H1 (cell line): ENCODE data around the gene CASS4. TPM values are rescaled to one million over a fixed set of nuclear protein-coding genes. Genes with fewer than 3 reads are reported as not detected.

Experiments
- CTCF ChIA-PET: fragments of 300-600 bp; sonication (Branson Sonifier 250); formaldehyde crosslinking; loops from one replicate; lab custom pipeline; 2021; ENCODE audit not compliant: partially characterized antibody; lab: Charles Lee
- POLR2A ChIA-PET: fragments of 300-600 bp; sonication (Branson Sonifier 250); formaldehyde crosslinking; loops from one replicate; lab custom pipeline; 2021; ENCODE audit warnings: inconsistent platforms; ENCODE audit not compliant: partially characterized antibody; lab: Charles Lee
- DNase-seq, 2 experiments: peaks; one replicate each; pipeline versions ENCODE4 v3.0.0 to v3.0.0-alpha.2; 2010 to 2022; ENCODE audit warnings: low spot score in 2 of 2, low read depth in 1 of 2, mixed read lengths in 1 of 2
- FAIRE-seq: peaks from 2 replicates; lab custom pipeline; 2011; peaks lifted over from hg19 to GRCh38; lab: Jason Lieb, UNC
- H2AFZ ChIP-seq: 2 replicates; pipeline ENCODE4 v1.8.1; 2012; ENCODE audit warnings: low read length, inconsistent platforms
- H2AK5ac ChIP-seq: 2 replicates; pipeline ENCODE4 v1.6.1; 2013; ENCODE audit warnings: low read depth, low read length
- H2BK120ac ChIP-seq: replicated peaks from 2 replicates; pipeline ENCODE3; 2013; ENCODE audit warnings: low read depth, low read length, inconsistent platforms
- H2BK12ac ChIP-seq: 2 replicates; pipeline ENCODE4 v1.6.1; 2013; ENCODE audit warnings: low read depth, low read length
- H2BK15ac ChIP-seq: 2 replicates; pipeline ENCODE4 v1.6.1; 2013; ENCODE audit warnings: low read length
- H2BK20ac ChIP-seq: 2 replicates; pipeline ENCODE4 v1.6.1; 2013; ENCODE audit warnings: low read length
- H2BK5ac ChIP-seq: 2 replicates; pipeline ENCODE4 v1.6.1; 2013; ENCODE audit warnings: low read depth, low read length
- H3K14ac ChIP-seq: 2 replicates; pipeline ENCODE4 v1.6.1; 2013; ENCODE audit warnings: inconsistent platforms; ENCODE audit not compliant: insufficient read length
- H3K18ac ChIP-seq: 2 replicates; pipeline ENCODE4 v1.6.1; 2013; ENCODE audit warnings: low read length; ENCODE audit errors: extremely low read depth
- H3K23ac ChIP-seq: 2 replicates; pipeline ENCODE4 v1.6.1; 2013; ENCODE audit warnings: inconsistent platforms; ENCODE audit not compliant: insufficient read length
- H3K23me2 ChIP-seq: 2 replicates; pipeline ENCODE4 v1.6.1; 2013; ENCODE audit warnings: low read depth, low read length
- H3K27ac ChIP-seq: 2 replicates; pipeline ENCODE4 v1.6.1; 2011; ENCODE audit warnings: low read depth, low read length, inconsistent platforms
- H3K27me3 ChIP-seq, 4 experiments: replicated peaks in 1 of 4; 1 replicate in 1 of 4; 2 replicates in 3 of 4; pipeline versions ENCODE4 v1.6.1 to v1.8.1; 2011 to 2013; ENCODE audit warnings: low read length in 3 of 4, mild to moderate bottlenecking in 3 of 4, inconsistent platforms in 2 of 4, mixed read lengths in 2 of 4, moderate library complexity in 1 of 4; ENCODE audit not compliant: control insufficient read depth in 3 of 4, insufficient read depth in 3 of 4; ENCODE audit errors: extremely low read depth in 1 of 4
- H3K36me3 ChIP-seq, 4 experiments: 2 replicates each; pipeline versions ENCODE4 v1.6.1 to v1.8.1; 2011 to 2013; ENCODE audit warnings: mild to moderate bottlenecking in 4 of 4, low read length in 3 of 4, moderate library complexity in 2 of 4, control low read depth in 1 of 4, inconsistent platforms in 1 of 4; ENCODE audit not compliant: insufficient read depth in 4 of 4, control insufficient read depth in 2 of 4
- H3K4ac ChIP-seq: replicated peaks from 2 replicates; pipeline ENCODE3; 2013; ENCODE audit warnings: low read length, low read depth, mixed read lengths, inconsistent platforms; ENCODE audit not compliant: insufficient read length
- H3K4me1 ChIP-seq, 4 experiments: replicated peaks in 1 of 4; 1 replicate in 1 of 4; 2 replicates in 3 of 4; pipeline versions ENCODE4 v1.6.1 to v1.8.1; 2011 to 2013; ENCODE audit warnings: low read length in 3 of 4, inconsistent platforms in 2 of 4, mixed read lengths in 1 of 4; ENCODE audit not compliant: insufficient read depth in 4 of 4, control insufficient read depth in 3 of 4
- H3K4me2 ChIP-seq, 2 experiments: 2 replicates each; pipeline versions ENCODE4 v1.6.1 to v1.8.1; 2011 to 2013; ENCODE audit warnings: low read depth in 2 of 2, low read length in 2 of 2, control low read depth in 1 of 2, inconsistent platforms in 1 of 2, mild to moderate bottlenecking in 1 of 2; ENCODE audit not compliant: insufficient read depth in 1 of 2
- H3K4me3 ChIP-seq, 4 experiments: fragments of 200-600, 300-600 bp in 1 of 4; sonication (generic), shearing (Covaris generic), sonication (Bioruptor Twin) in 1 of 4; 2 replicates each; pipeline versions ENCODE4 v1.5.1 to v1.8.1; 2011 to 2016; ENCODE audit warnings: low read length in 4 of 4, low read depth in 3 of 4, control low read depth in 2 of 4, inconsistent platforms in 2 of 4, mild to moderate bottlenecking in 2 of 4, mixed read lengths in 1 of 4, moderate library complexity in 1 of 4; ENCODE audit not compliant: insufficient read depth in 2 of 4; ENCODE audit errors: extremely low read depth in 1 of 4
- H3K56ac ChIP-seq: replicated peaks from 2 replicates; pipeline ENCODE3; 2013; ENCODE audit warnings: low read depth, mild to moderate bottlenecking, mixed read lengths, low read length, inconsistent platforms; ENCODE audit not compliant: insufficient read length
- H3K79me1 ChIP-seq: 2 replicates; pipeline ENCODE4 v1.6.1; 2013; ENCODE audit warnings: low read depth, low read length, control low read depth
- H3K79me2 ChIP-seq, 2 experiments: 2 replicates each; pipeline versions ENCODE4 v1.6.1 to v1.8.1; 2012 to 2013; ENCODE audit warnings: low read length in 2 of 2, mild to moderate bottlenecking in 2 of 2, inconsistent platforms in 1 of 2; ENCODE audit not compliant: insufficient read depth in 2 of 2, control insufficient read depth in 1 of 2
- H3K9ac ChIP-seq, 4 experiments: replicated peaks in 1 of 4; 1 replicate in 1 of 4; 2 replicates in 3 of 4; pipeline versions ENCODE4 v1.6.1 to v1.8.1; 2011 to 2013; ENCODE audit warnings: low read depth in 3 of 4, low read length in 3 of 4, control low read depth in 2 of 4, mild to moderate bottlenecking in 2 of 4, moderate library complexity in 2 of 4, inconsistent platforms in 1 of 4; ENCODE audit errors: extremely low read depth in 1 of 4
- H3K9me3 ChIP-seq, 2 experiments: 2 replicates each; pipeline versions ENCODE4 v1.6.1 to v1.8.1; 2012 to 2013; ENCODE audit warnings: mild to moderate bottlenecking in 2 of 2, moderate library complexity in 2 of 2, control low read depth in 1 of 2, inconsistent platforms in 1 of 2, low read depth in 1 of 2, low read length in 1 of 2, mixed read lengths in 1 of 2; ENCODE audit not compliant: insufficient read depth in 2 of 2
- H4K20me1 ChIP-seq, 2 experiments: replicated peaks in 1 of 2; 2 replicates each; pipeline versions ENCODE3 to v1.8.1; 2011 to 2013; ENCODE audit warnings: inconsistent platforms in 2 of 2, low read length in 2 of 2, mild to moderate bottlenecking in 1 of 2; ENCODE audit not compliant: insufficient read depth in 2 of 2, control insufficient read depth in 1 of 2
- H4K5ac ChIP-seq: 2 replicates; pipeline ENCODE4 v1.6.1; 2013; ENCODE audit warnings: low read length, low read depth, mixed read lengths, inconsistent platforms; ENCODE audit not compliant: insufficient read length
- H4K8ac ChIP-seq: 2 replicates; pipeline ENCODE4 v1.8.0; 2013; ENCODE audit warnings: mild to moderate bottlenecking, moderate library complexity, low read length, inconsistent platforms; ENCODE audit not compliant: insufficient read depth; ENCODE audit errors: extremely low read depth
- H4K91ac ChIP-seq: replicated peaks from 2 replicates; pipeline ENCODE3; 2013; ENCODE audit warnings: low read length, mixed read lengths, inconsistent platforms; ENCODE audit not compliant: insufficient read length
- POLR2AphosphoS5 ChIP-seq: IDR thresholded peaks from 2 replicates; pipeline ENCODE4 v1.6.1; 2011; ENCODE audit warnings: low read depth, low read length
- TAF1 ChIP-seq: IDR thresholded peaks from 2 replicates; pipeline ENCODE4 v1.6.1; 2011; ENCODE audit warnings: mild to moderate bottlenecking, low read depth, low read length
- WGBS, 2 experiments: shearing (Covaris generic) in 1 of 2; methylation state at CpG; one replicate each; pipeline versions ENCODE4 v1.1.6 to v1.1.7; 2013 to 2015; ENCODE audit warnings: low lambda C conversion rate in 2 of 2, mixed read lengths in 2 of 2, inconsistent platforms in 1 of 2, low coverage in 1 of 2, missing lambda C conversion rate in 1 of 2; ENCODE audit not compliant: insufficient replicate concordance in 2 of 2, insufficient coverage in 1 of 2, insufficient read length in 1 of 2; ENCODE audit errors: extremely low coverage in 1 of 2, missing lambda C conversion rate in 1 of 2; 5-methylcytosine and 5-hydroxymethylcytosine counted together
- polyA plus RNA-seq, 7 experiments: library from polyadenylated mRNA; depleted of rRNA in 3 of 7; stranded (reverse) in 5 of 7; unstranded in 2 of 7; fragments of >200 nt in 5 of 7; fragments of 200-250 nt in 2 of 7; gene quantifications; 1 replicate in 5 of 7; 2 replicates in 1 of 7; 4 replicates in 1 of 7; pipeline versions ENCODE4 v1.2.1 to v1.2.3, GENCODE V29; 2011 to 2013; ENCODE audit warnings: missing spikeins in 2 of 7, mixed read lengths in 2 of 7
- total RNA-seq: library from RNA; stranded (reverse); fragmentation: NEBNext Ultra II Directional; extraction: Animal tissue kit (Norgen Biotek cat#: 25700); gene quantifications from 2 replicates; pipeline ENCODE4 v1.2.1, GENCODE V29; 2021
- TF ChIP-seq, protein P1 (sequence below): IDR thresholded peaks from 2 replicates; pipeline ENCODE4 v1.6.1; 2012; ENCODE audit warnings: inconsistent platforms

The CASS4 gene
- total and polyA plus RNA-seq, 2 of the 8 experiments (the other 6 are each of a cell fraction or from before 2014, with no cell fraction given), result not detected

DNA sequence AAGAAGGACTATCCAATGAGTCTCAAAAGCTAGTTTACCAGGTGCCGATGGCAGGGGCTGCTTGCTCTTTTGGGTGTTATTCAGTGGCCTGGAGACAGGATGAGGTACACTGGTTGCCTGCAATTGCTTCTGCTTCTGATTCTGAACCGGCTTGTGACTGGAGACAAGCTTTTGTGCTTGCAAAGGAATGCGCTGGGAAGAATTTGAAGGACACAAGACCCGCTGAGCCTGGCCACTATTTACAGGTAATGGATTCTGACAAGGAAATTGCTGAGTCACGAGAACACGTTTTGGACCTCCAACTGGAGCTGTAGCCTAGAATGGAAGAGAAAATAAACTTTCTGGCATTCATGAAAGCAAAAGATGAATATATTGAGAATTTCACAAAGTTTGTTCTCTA, 25.8 kb upstream of the CASS4 start:
- H3K36me3 ChIP-seq, result peaks cover 16 to 67% (median 54%) of the 10 kb centered on the region in 4 experiments
- no peak overlapping the region for H2AFZ ChIP-seq
- no peak overlapping the region for H4K91ac ChIP-seq
- no peak overlapping the region for H2BK15ac ChIP-seq
- POLR2A ChIA-PET, result interaction anchor here (0.7 to 2.5 kb wide), 3 partner anchors 9 to 14 kb away, joined by 3 to 11 read pairs (median 4); no protein-coding TSS in a partner anchor
- H2AK5ac ChIP-seq, result no peak overlapping the region
- DNase-seq (no peak), FAIRE-seq (no peak)
- no peak overlapping the region for H3K14ac ChIP-seq
- no peaks in the 10 kb centered on the region; a peak in 2 of 7 replicates for H3K4me1 ChIP-seq
- H3K56ac ChIP-seq, result no peak overlapping the region
- no peaks in the 10 kb centered on the region for H3K9me3 ChIP-seq
- H3K4ac ChIP-seq, result no peak overlapping the region
- H3K79me1 ChIP-seq, result peaks cover 13% of the 10 kb centered on the region
- H2BK120ac ChIP-seq, result no peak overlapping the region
- H3K27ac ChIP-seq, result no peak overlapping the region
- no peak overlapping the region for H3K18ac ChIP-seq
- no peak overlapping the region for H3K9ac ChIP-seq
- no peak overlapping the region for H2BK12ac ChIP-seq
- H2BK5ac ChIP-seq, result no peak overlapping the region
- H3K4me3 ChIP-seq, result no peak overlapping the region
- H3K23me2 ChIP-seq, result peaks cover 3% of the 10 kb centered on the region
- H3K79me2 ChIP-seq, result peaks cover 11 to 74% of the 10 kb centered on the region in 2 experiments
- no peak overlapping the region for H3K23ac ChIP-seq
- H4K5ac ChIP-seq, result no peak overlapping the region
- no peak overlapping the region for H2BK20ac ChIP-seq
- no peaks in the 10 kb centered on the region for H3K27me3 ChIP-seq
- WGBS, 2 experiments, result 91% methylated on average over 6 of the region's 6 CpGs; no CpG with 5 or more reads in 1 of the 2 experiments
- no peak overlapping the region for H4K8ac ChIP-seq
- CTCF ChIA-PET, result interaction anchor here (0.7 kb wide), 1 partner anchor 129 kb away, joined by 3 read pairs; no protein-coding TSS in a partner anchor
- no peak overlapping the region for H3K4me2 ChIP-seq
- peaks cover 5 to 18% of the 10 kb centered on the region in 2 experiments for H4K20me1 ChIP-seq
- no peak for TF ChIP-seq TAF1
- TF ChIP-seq POLR2AphosphoS5, result no peak
- TF ChIP-seq, protein P1, sequence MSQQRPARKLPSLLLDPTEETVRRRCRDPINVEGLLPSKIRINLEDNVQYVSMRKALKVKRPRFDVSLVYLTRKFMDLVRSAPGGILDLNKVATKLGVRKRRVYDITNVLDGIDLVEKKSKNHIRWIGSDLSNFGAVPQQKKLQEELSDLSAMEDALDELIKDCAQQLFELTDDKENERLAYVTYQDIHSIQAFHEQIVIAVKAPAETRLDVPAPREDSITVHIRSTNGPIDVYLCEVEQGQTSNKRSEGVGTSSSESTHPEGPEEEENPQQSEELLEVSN, result no peak
